Measurements from ENCODE around the gene TCF25. TPM values are rescaled to one million over a fixed set of nuclear protein-coding genes. Genes with fewer than 3 reads are reported as not detected.
"Not testable (repeated sequence)": the region's sequence is repeated elsewhere in the genome, so short reads cannot be mapped to it uniquely, and the experiment has no call there.

TCF25 gene
- polyA plus RNA-seq, 1 experiment: 156 TPM

GRCh38 chr16:89924297-89924924, 51.0 kb downstream of the TCF25 start:
- Histone ChIP-seq H3K27me3 (ENCODE audit: control insufficient read depth, insufficient read depth, low read length) (no peaks in the 10 kb centered on the region), H3K9me3 (ENCODE audit: control insufficient read depth, insufficient read depth, low read length) (no peaks in the 10 kb centered on the region; the same call in 1 of the 2 replicates), H3K27ac (ENCODE audit: low read depth, low read length) (no peak overlapping the region), H3K4me3 (ENCODE audit: low read depth, low read length) (peak overlapping the region; percentile 84)
- no peak for DNase-seq (ENCODE audit: low read depth, low spot score)
- POLR2A ChIA-PET: interaction anchor here (0.6 to 4.6 kb wide), 5 partner anchors 14 to 59 kb away, joined by 4 to 59 read pairs (median 6); partner anchors contain the start of gene TCF25
- TF ChIP-seq, protein P1, sequence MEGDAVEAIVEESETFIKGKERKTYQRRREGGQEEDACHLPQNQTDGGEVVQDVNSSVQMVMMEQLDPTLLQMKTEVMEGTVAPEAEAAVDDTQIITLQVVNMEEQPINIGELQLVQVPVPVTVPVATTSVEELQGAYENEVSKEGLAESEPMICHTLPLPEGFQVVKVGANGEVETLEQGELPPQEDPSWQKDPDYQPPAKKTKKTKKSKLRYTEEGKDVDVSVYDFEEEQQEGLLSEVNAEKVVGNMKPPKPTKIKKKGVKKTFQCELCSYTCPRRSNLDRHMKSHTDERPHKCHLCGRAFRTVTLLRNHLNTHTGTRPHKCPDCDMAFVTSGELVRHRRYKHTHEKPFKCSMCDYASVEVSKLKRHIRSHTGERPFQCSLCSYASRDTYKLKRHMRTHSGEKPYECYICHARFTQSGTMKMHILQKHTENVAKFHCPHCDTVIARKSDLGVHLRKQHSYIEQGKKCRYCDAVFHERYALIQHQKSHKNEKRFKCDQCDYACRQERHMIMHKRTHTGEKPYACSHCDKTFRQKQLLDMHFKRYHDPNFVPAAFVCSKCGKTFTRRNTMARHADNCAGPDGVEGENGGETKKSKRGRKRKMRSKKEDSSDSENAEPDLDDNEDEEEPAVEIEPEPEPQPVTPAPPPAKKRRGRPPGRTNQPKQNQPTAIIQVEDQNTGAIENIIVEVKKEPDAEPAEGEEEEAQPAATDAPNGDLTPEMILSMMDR (IDR thresholded peaks at IDR 0.05; ENCODE audit: low read depth, low read length): no peak
- CTCF ChIA-PET: interaction anchor here (0.7 kb wide), 1 partner anchor 14 kb away, joined by 3 read pairs; no protein-coding TSS in a partner anchor

GRCh38 chr16:89924925-89925307, 51.5 kb downstream of the TCF25 start:
- TF ChIP-seq, protein P1 (IDR thresholded peaks at IDR 0.05; ENCODE audit: low read depth, low read length): no peak
- no peak for DNase-seq (ENCODE audit: low read depth, low spot score)
- no peak overlapping the region for H3K27ac ChIP-seq (ENCODE audit: low read depth, low read length)
- CTCF ChIA-PET: no interaction called here
- H3K9me3 ChIP-seq (ENCODE audit: control insufficient read depth, insufficient read depth, low read length): no peaks in the 10 kb centered on the region; the same call in 1 of the 2 replicates
- peak overlapping the region; percentile 84 for H3K4me3 ChIP-seq (ENCODE audit: low read depth, low read length)
- no peaks in the 10 kb centered on the region for H3K27me3 ChIP-seq (ENCODE audit: control insufficient read depth, insufficient read depth, low read length)
- POLR2A ChIA-PET: interaction anchor here (0.5 to 4.6 kb wide), 5 partner anchors 17 to 60 kb away, joined by 5 to 59 read pairs (median 6); partner anchors contain the start of gene TCF25

- ChIA-PET CTCF (no interaction called here), POLR2A (interaction anchor here (0.5 to 4.6 kb wide), 3 partner anchors 16 to 53 kb away, joined by 6 to 59 read pairs (median 9); partner anchors contain the start of gene TCF25)
- TF ChIP-seq, protein P1 (IDR thresholded peaks at IDR 0.05; ENCODE audit: low read depth, low read length): peak; percentile 15; the same call in 1 of the 2 replicates
- Histone ChIP-seq H3K4me3 (ENCODE audit: low read depth, low read length) (peak overlapping the region; percentile 84), H3K27ac (ENCODE audit: low read depth, low read length) (peak overlapping the region; percentile 21), H3K9me3 (ENCODE audit: control insufficient read depth, insufficient read depth, low read length) (no peaks in the 10 kb centered on the region; the same call in 1 of the 2 replicates), H3K27me3 (ENCODE audit: control insufficient read depth, insufficient read depth, low read length) (no peaks in the 10 kb centered on the region)
- DNase-seq (ENCODE audit: low read depth, low spot score): no peak
Measured at GRCh38 chr16:89925596-89926079, 52.2 kb downstream of the TCF25 start.

DNA sequence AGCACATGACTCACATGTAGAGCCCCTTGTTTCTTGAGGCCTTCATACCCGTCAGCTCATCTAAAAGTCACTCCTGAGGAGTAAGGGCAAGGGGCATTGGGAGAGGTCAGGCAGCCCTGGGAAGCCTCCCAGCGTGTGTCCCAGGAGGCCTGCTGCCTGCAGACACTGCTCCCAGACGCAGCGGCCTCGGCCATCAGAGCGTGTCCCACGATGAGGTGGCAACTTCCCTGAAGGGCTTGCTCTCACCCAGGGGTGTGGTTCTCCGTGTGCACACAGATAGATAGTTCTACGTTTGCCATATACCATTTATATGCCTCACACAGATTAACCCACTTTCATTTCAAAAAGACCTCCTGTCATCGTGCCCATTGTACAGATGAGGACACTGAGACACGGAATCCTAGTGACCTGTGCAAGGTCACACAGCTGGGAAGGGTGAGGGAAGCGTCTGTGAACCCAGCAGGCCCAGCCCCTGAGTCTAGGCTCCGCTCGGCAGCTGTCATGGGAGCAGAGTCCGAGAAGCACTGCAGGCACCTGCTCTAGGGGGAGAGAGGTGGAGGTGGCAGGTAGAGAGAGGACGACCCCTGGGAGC, 58.0 kb downstream of the TCF25 start:
- TF ChIP-seq, protein P1 (IDR thresholded peaks at IDR 0.05; ENCODE audit: low read depth, low read length): no peak
- no peaks in the 10 kb centered on the region for H3K27me3 ChIP-seq (ENCODE audit: control insufficient read depth, insufficient read depth, low read length)
- H3K4me3 ChIP-seq (ENCODE audit: low read depth, low read length): no peak overlapping the region
- ChIA-PET POLR2A (no interaction called here), CTCF (no interaction called here)
- peaks cover 6% of the 10 kb centered on the region; the same call in 1 of the 2 replicates for H3K9me3 ChIP-seq (ENCODE audit: control insufficient read depth, insufficient read depth, low read length)
- DNase-seq (ENCODE audit: low read depth, low spot score): no peak
- no peak overlapping the region for H3K27ac ChIP-seq (ENCODE audit: low read depth, low read length)

DNA sequence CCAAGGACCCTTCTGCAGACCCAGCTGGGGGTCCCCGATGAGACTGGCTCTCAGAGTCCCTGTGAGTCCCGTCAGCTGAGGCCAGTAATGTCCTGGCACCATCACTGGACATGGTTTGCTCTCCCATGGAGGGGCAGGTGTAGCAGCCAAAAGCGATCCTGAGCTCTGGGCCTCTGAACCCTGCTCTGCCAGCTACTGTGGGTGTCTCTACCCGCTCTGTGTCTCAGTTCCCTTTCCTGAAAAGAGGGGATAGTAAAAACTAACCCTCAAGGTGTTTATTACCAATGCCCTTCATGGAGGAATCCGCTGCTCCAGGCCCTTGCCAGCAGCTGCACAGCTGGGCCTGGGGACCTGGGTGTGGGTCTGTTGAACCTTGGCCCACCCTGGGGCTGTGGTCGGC, 58.6 kb downstream of the TCF25 start:
- Histone ChIP-seq H3K27ac (ENCODE audit: low read depth, low read length) (no peak overlapping the region), H3K4me3 (ENCODE audit: low read depth, low read length) (no peak overlapping the region), H3K9me3 (ENCODE audit: control insufficient read depth, insufficient read depth, low read length) (peaks cover 6% of the 10 kb centered on the region; the same call in 1 of the 2 replicates), H3K27me3 (ENCODE audit: control insufficient read depth, insufficient read depth, low read length) (no peaks in the 10 kb centered on the region)
- POLR2A ChIA-PET: no interaction called here
- TF ChIP-seq, protein P1 (IDR thresholded peaks at IDR 0.05; ENCODE audit: low read depth, low read length): no peak
- CTCF ChIA-PET: no interaction called here
- no peak for DNase-seq (ENCODE audit: low read depth, low spot score)

- H3K9me3 ChIP-seq (ENCODE audit: control insufficient read depth, insufficient read depth, low read length); CTCF ChIA-PET; H3K4me3 ChIP-seq (ENCODE audit: low read depth, low read length); DNase-seq (ENCODE audit: low read depth, low spot score); POLR2A ChIA-PET; H3K27me3 ChIP-seq (ENCODE audit: control insufficient read depth, insufficient read depth, low read length); H3K27ac ChIP-seq (ENCODE audit: low read depth, low read length): not testable (repeated sequence)
Measured at GRCh38 chr16:89934019-89934418, 60.6 kb downstream of the TCF25 start.
